ENCODE measurements around the gene PNISR.

The PNISR gene

GRCh38 chr6:99397287-99397686 lies 27.8 kb downstream of the PNISR start:
- Histone ChIP-seq H3K4me3 (ENCODE audit: low read length) (no peak overlapping the region), H3F3A (ENCODE audit: control insufficient read depth, insufficient read depth) (peaks cover 25% of the 10 kb centered on the region), H3K4me2 (ENCODE audit: low read length) (no peak overlapping the region), H3K27me3 (ENCODE audit: control insufficient read depth, low read length) (no peaks in the 10 kb centered on the region), H4K20me1 (ENCODE audit: control insufficient read depth, insufficient read depth, low read depth, low read length) (no peaks in the 10 kb centered on the region), H3K36me3 (ENCODE audit: control insufficient read depth, low read length) (peaks cover 47% of the 10 kb centered on the region), H3K9me2 (replicated peaks; ENCODE audit: control insufficient read depth, low read length) (no peaks in the 10 kb centered on the region), H3K27ac (ENCODE audit: low read depth, low read length) (no peak overlapping the region), H3K9me3 (ENCODE audit: control insufficient read depth, insufficient read depth, low read length) (no peaks in the 10 kb centered on the region), H3K4me1 (ENCODE audit: control insufficient read depth, low read length) (peaks cover 15% of the 10 kb centered on the region), H3K79me2 (ENCODE audit: control insufficient read depth, low read length) (peaks cover 12% of the 10 kb centered on the region)
- TF ChIP-seq CTCF (IDR thresholded peaks at IDR 0.05; ENCODE audit: low read depth, low read length, poor library complexity, severe bottlenecking) (no peak), EZH2phosphoT487 (IDR thresholded peaks at IDR 0.05; ENCODE audit: borderline replicate concordance, low read length) (no peak)

DNA sequence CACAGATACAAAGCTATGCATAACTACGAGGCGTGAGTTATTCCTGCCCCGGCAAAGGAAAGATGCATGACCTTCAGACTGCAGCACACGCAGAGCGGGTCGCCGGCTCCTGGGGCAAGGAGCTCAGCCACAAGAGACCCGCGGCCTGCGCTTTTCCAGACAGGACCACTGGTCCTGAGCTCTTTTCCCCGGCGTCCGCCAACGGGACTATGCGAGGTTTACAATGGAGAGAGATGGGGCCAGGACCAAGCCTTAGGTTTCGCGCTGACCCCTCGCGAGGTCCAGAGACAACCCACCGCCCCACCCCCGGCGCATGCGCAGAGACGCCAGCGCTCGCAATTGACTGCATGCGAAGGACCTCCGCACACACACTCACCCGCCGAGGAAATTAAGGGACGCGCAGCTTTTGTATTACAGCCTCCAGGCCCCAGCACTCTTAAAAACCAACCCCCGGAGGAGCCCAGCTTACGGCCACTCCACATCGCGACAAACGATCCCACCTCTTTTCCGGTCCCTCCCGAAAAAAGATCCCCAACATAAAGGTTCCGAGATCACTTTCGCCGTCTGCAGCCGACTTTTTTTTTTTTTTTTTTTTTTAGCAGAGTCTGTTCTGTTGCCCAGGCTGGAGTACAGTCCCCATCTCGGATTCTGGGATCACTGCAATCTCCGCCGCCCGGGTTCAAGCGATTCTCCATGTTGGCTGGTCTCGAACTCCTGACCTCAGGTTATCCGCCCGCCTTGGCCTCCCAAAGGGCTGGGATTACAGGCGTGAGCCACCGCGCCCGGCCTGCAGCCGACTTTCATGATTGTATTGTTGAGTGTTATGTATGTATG lies 31.2 kb downstream of the PNISR start, which contains the start of gene COQ3:
TSS of gene COQ3 (minus strand) at position 498 of the 834 bp plus-strand sequence. CDS start at position 482, 16 bp downstream.
- Histone ChIP-seq H3K9me2 (replicated peaks; ENCODE audit: control insufficient read depth, low read length) (no peaks in the 10 kb centered on the region), H3K27ac (ENCODE audit: low read depth, low read length) (peak within 1 kb of the TSS; percentile 72), H3K4me2 (ENCODE audit: low read length) (peak within 1 kb of the TSS; percentile 71), H4K20me1 (ENCODE audit: control insufficient read depth, insufficient read depth, low read depth, low read length) (no peaks in the 10 kb centered on the region), H3K4me1 (ENCODE audit: control insufficient read depth, low read length) (peaks cover 16% of the 10 kb centered on the region), H3K9me3 (ENCODE audit: control insufficient read depth, insufficient read depth, low read length) (no peaks in the 10 kb centered on the region), H3F3A (ENCODE audit: control insufficient read depth, insufficient read depth) (peaks cover 16% of the 10 kb centered on the region), H3K4me3 (ENCODE audit: low read length) (peak within 1 kb of the TSS; percentile 85), H3K27me3 (ENCODE audit: control insufficient read depth, low read length) (no peaks in the 10 kb centered on the region), H3K79me2 (ENCODE audit: control insufficient read depth, low read length) (peaks cover 16% of the 10 kb centered on the region), H3K36me3 (ENCODE audit: control insufficient read depth, low read length) (peaks cover 17% of the 10 kb centered on the region)
- TF ChIP-seq EZH2phosphoT487 (IDR thresholded peaks at IDR 0.05; ENCODE audit: borderline replicate concordance, low read length) (no peak), CTCF (IDR thresholded peaks at IDR 0.05; ENCODE audit: low read depth, low read length, poor library complexity, severe bottlenecking) (no peak)

DNA sequence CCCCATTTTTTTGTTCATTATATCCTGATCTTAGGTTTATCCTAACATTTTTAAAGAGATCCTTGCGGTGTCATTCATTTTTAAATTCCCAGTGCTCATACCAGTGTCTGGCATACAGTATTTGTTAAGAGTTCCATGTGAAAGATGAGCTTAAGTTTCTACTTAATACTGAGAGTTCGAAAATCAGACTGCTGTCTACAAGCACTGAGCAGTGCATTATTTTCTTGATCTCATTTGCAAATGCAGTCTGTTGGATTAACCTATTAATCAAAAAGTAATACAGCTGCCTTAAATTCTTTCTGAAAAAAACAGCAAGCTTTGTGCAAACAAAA lies 31.8 kb downstream of the PNISR start:
- H3K4me1 ChIP-seq (ENCODE audit: control insufficient read depth, low read length), result peaks cover 16% of the 10 kb centered on the region
- peaks cover 11% of the 10 kb centered on the region for H3K36me3 ChIP-seq (ENCODE audit: control insufficient read depth, low read length)
- no peaks in the 10 kb centered on the region for H3K9me2 ChIP-seq (replicated peaks; ENCODE audit: control insufficient read depth, low read length)
- TF ChIP-seq CTCF (IDR thresholded peaks at IDR 0.05; ENCODE audit: low read depth, low read length, poor library complexity, severe bottlenecking) (no peak), EZH2phosphoT487 (IDR thresholded peaks at IDR 0.05; ENCODE audit: borderline replicate concordance, low read length) (no peak)
- no peaks in the 10 kb centered on the region for H3K27me3 ChIP-seq (ENCODE audit: control insufficient read depth, low read length)
- peak overlapping the region; percentile 72 for H3K27ac ChIP-seq (ENCODE audit: low read depth, low read length)
- no peaks in the 10 kb centered on the region for H4K20me1 ChIP-seq (ENCODE audit: control insufficient read depth, insufficient read depth, low read depth, low read length)
- H3F3A ChIP-seq (ENCODE audit: control insufficient read depth, insufficient read depth), result peaks cover 12% of the 10 kb centered on the region
- H3K79me2 ChIP-seq (ENCODE audit: control insufficient read depth, low read length), result peaks cover 16% of the 10 kb centered on the region
- no peaks in the 10 kb centered on the region for H3K9me3 ChIP-seq (ENCODE audit: control insufficient read depth, insufficient read depth, low read length)
- H3K4me3 ChIP-seq (ENCODE audit: low read length), result peak overlapping the region; percentile 85
- peak overlapping the region; percentile 71 for H3K4me2 ChIP-seq (ENCODE audit: low read length)
